ENCODE data around the gene OGFRL1. TPM values are rescaled to one million over a fixed set of nuclear protein-coding genes. Genes with fewer than 3 reads are reported as not detected.

Gene OGFRL1
- total RNA-seq, 1 donor from 2014 or later, result 20.7 TPM

GRCh38 chr6:71334768-71335167 lies 46.2 kb downstream of the OGFRL1 start:
- no peak for DNase-seq

- no peak for DNase-seq
Observed at GRCh38 chr6:71335544-71335943, 46.9 kb downstream of the OGFRL1 start.

DNA sequence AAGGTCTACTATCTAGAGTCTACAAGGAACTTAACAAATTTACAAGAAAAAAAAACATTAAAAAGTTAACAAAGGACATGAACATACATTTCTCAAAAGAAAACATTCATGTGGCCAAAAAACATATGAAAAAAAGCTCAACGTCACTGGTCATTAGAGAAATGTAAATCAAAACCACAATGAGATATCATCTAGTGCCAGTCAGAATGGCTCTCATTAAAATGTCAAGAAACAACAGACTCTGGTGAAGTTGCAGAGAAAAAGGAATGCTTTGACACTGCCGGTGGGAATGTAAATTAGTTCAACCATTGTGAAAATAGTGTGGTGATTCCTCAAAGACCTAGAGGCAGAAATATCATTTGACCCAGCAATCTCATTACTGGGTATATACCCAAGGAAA lies 48.3 kb downstream of the OGFRL1 start:
- no peak for DNase-seq

GRCh38 chr6:71338540-71339316 lies 50.1 kb downstream of the OGFRL1 start:
- no peak for DNase-seq

DNA sequence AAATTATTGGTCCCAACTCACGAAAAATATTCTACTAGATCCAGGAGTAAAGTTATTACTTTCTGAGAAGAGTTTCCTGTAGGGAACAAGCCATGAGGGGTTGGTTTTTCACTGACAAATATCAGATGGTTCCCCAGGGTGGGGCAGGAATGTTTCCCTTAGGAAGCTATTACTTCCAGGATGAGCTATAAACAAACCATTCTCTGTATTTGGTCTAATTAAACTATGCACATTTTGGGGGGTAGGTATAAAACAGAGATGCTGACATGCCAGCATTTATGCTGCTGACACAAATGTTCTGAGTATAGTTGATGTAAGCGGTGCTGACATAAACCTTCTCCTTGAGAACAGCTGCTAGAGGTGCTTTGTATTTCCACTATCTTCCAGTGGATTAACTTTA lies 54.2 kb downstream of the OGFRL1 start:
- no peak for DNase-seq

- DNase-seq, result no peak
Observed at GRCh38 chr6:71345476-71346333, 57.1 kb downstream of the OGFRL1 start.

GRCh38 chr6:71346334-71346694 lies 57.7 kb downstream of the OGFRL1 start:
- no peak for DNase-seq

DNA sequence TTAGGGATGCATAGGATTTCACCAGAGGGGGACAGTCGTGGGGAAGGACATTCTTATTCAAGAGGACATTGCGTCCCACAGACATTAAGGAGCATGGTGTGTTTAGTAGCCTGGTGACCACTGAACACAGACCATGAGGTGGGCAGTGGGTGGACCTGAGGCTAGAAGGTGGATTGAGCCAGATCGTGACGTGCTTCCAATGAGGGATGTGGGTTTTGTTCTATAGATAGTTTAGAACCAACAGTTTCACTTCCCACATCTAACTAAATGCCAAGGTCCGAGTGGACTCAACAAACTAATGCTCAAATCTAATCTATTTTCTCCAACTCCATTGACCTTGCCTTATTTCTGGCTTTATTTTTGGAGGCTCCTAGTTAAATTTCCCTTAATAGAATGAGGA lies 58.5 kb downstream of the OGFRL1 start:
- DNase-seq, result no peak

DNA sequence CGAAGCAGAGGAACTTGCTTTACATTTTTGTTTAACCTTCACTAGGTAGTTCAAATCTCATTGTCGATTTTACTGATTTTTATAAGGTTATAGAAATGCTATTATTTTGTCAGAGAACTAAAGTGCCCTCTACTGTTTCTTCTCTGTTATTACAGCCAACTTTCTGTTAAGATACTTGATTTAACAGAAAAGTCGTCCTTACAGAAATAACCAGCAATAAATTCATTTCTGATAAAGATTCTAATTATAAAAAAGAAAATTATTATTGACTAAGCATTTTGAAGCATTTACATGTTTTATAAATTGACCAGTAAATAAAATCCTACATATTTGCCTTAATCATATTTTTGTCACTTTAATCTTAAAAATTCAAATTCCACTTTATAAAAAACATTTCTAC lies 60.8 kb downstream of the OGFRL1 start:
- DNase-seq, result no peak

GRCh38 chr6:71349976-71350615 lies 61.5 kb downstream of the OGFRL1 start:
- no peak for DNase-seq

GRCh38 chr6:71351190-71351589 lies 62.6 kb downstream of the OGFRL1 start:
- DNase-seq, result peak; percentile 11
